ENCODE results near the gene POLA1. TPM values are rescaled to one million over a fixed set of nuclear protein-coding genes. Genes with fewer than 3 reads are reported as not detected.

POLA1 gene
- total RNA-seq, 4 donors from 2014 or later = 9.4 to 15.7 (median 10.0) TPM

- Histone ChIP-seq H3K4me3 (no peak overlapping the region), H3K27me3 (peaks cover 3 to 98% (median 76%) of the 10 kb centered on the region in 4 donors)
Observed at GRCh38 chrX:25016361-25016671, 322.6 kb downstream of the POLA1 start.

GRCh38 chrX:25016938-25017598 is 323.4 kb downstream of the POLA1 start:
- DNase-seq (ENCODE audit: extremely low spot score) = no peak
- Histone ChIP-seq H3K4me3 (no peak overlapping the region), H3K9me3 (peaks cover 0 to 8% (median 0%) of the 10 kb centered on the region in 4 donors), H3K4me1 (peaks cover 10 to 58% (median 41%) of the 10 kb centered on the region in 4 donors), H3K27me3 (peaks cover 3 to 98% (median 77%) of the 10 kb centered on the region in 4 donors), H3K36me3 (no peaks in the 10 kb centered on the region), H3K27ac (replicated peaks in 1 of 4) (no peak overlapping the region)
- intact Hi-C loops (cut with DNase I) = no loop called here
- 32% methylated on average over 17 of the region's 17 CpGs for WGBS
- TF ChIP-seq POLR2AphosphoS5 (IDR thresholded peaks at IDR 0.05) = no peak
- no peak for TF ChIP-seq EP300 (IDR thresholded peaks at IDR 0.05)
- TF ChIP-seq CTCF (IDR thresholded peaks at IDR 0.05) = no peak
- TF ChIP-seq POLR2A (IDR thresholded peaks at IDR 0.05; ENCODE audit: low read depth) = no peak

More at GRCh38 chrX:25016361-25016671, 322.6 kb downstream of the POLA1 start:
- H3K4me1 ChIP-seq = peaks cover 10 to 60% (median 42%) of the 10 kb centered on the region in 4 donors
- H3K36me3 ChIP-seq = no peaks in the 10 kb centered on the region
- intact Hi-C loops (cut with DNase I) = no loop called here
- TF ChIP-seq POLR2AphosphoS5 (IDR thresholded peaks at IDR 0.05) (no peak), EP300 (IDR thresholded peaks at IDR 0.05) (no peak), POLR2A (IDR thresholded peaks at IDR 0.05; ENCODE audit: low read depth) (no peak), CTCF (IDR thresholded peaks at IDR 0.05) (no peak)
- H3K27ac ChIP-seq (replicated peaks in 1 of 4) = no peak overlapping the region
- H3K9me3 ChIP-seq = peaks cover 0 to 8% (median 0%) of the 10 kb centered on the region in 4 donors
- WGBS = 58% methylated on average over 20 of the region's 20 CpGs
- DNase-seq (ENCODE audit: extremely low spot score) = no peak

GRCh38 chrX:25017667-25018247 is 324.0 kb downstream of the POLA1 start:
- H3K4me3 ChIP-seq = peak overlapping the region in 2 of 4 donors; percentile 5 to 9
- no peak for DNase-seq (ENCODE audit: extremely low spot score)
- H3K9me3 ChIP-seq = peaks cover 0 to 2% (median 0%) of the 10 kb centered on the region in 4 donors
- intact Hi-C loops (cut with DNase I) = no loop called here
- no peak overlapping the region for H3K27ac ChIP-seq (replicated peaks in 1 of 4)
- 23% methylated on average over 32 of the region's 32 CpGs for WGBS
- TF ChIP-seq CTCF (IDR thresholded peaks at IDR 0.05) = no peak
- no peak for TF ChIP-seq EP300 (IDR thresholded peaks at IDR 0.05)
- TF ChIP-seq POLR2A (IDR thresholded peaks at IDR 0.05; ENCODE audit: low read depth) = no peak
- no peak for TF ChIP-seq POLR2AphosphoS5 (IDR thresholded peaks at IDR 0.05)
- H3K4me1 ChIP-seq = peaks cover 8 to 51% (median 35%) of the 10 kb centered on the region in 4 donors
- H3K27me3 ChIP-seq = peaks cover 3 to 98% (median 75%) of the 10 kb centered on the region in 4 donors
- no peaks in the 10 kb centered on the region for H3K36me3 ChIP-seq

- H3K4me1 ChIP-seq = peaks cover 6 to 43% (median 31%) of the 10 kb centered on the region in 4 donors
- H3K36me3 ChIP-seq = no peaks in the 10 kb centered on the region
- no peak for TF ChIP-seq POLR2A (IDR thresholded peaks at IDR 0.05; ENCODE audit: low read depth)
- H3K27me3 ChIP-seq = peaks cover 3 to 100% (median 78%) of the 10 kb centered on the region in 4 donors
- no peak overlapping the region for H3K27ac ChIP-seq (replicated peaks in 1 of 4)
- H3K9me3 ChIP-seq = no peaks in the 10 kb centered on the region
- DNase-seq (ENCODE audit: extremely low spot score) = no peak
- intact Hi-C loops (cut with DNase I) = no loop called here
- H3K4me3 ChIP-seq = no peak overlapping the region
- 31% methylated on average over 3 of the region's 3 CpGs for WGBS
Observed at GRCh38 chrX:25018682-25019081, 325.0 kb downstream of the POLA1 start.

GRCh38 chrX:25019707-25020390 is 326.1 kb downstream of the POLA1 start:
- intact Hi-C loops (cut with DNase I) = no loop called here
- H3K27ac ChIP-seq (replicated peaks in 1 of 4) = no peak overlapping the region
- H3K36me3 ChIP-seq = no peaks in the 10 kb centered on the region
- peaks cover 6 to 36% (median 28%) of the 10 kb centered on the region in 4 donors for H3K4me1 ChIP-seq
- H3K27me3 ChIP-seq = peaks cover 3 to 89% (median 69%) of the 10 kb centered on the region in 4 donors
- H3K9me3 ChIP-seq = no peaks in the 10 kb centered on the region
- TF ChIP-seq POLR2AphosphoS5 (IDR thresholded peaks at IDR 0.05) = no peak
- TF ChIP-seq CTCF (IDR thresholded peaks at IDR 0.05) = no peak
- no peak for TF ChIP-seq EP300 (IDR thresholded peaks at IDR 0.05)
- TF ChIP-seq POLR2A (IDR thresholded peaks at IDR 0.05; ENCODE audit: low read depth) = no peak
- no peak for DNase-seq (ENCODE audit: extremely low spot score)
- WGBS = 36% methylated on average over 17 of the region's 22 CpGs
- no peak overlapping the region for H3K4me3 ChIP-seq
